ENCODE results near the gene PTPN11.
"Not testable (repeated sequence)": the region's sequence is repeated elsewhere in the genome, so short reads cannot be mapped to it uniquely, and the experiment has no call there.

The PTPN11 gene

GRCh38 chr12:112448165-112448564 lies 29.4 kb downstream of the PTPN11 start:
- not testable (repeated sequence) for DNase-seq (ENCODE audit: low read depth in 2 of 2)

GRCh38 chr12:112450725-112451124 lies 32.0 kb downstream of the PTPN11 start:
- no peak for DNase-seq (ENCODE audit: low read depth in 2 of 2)

GRCh38 chr12:112456029-112456428 lies 37.3 kb downstream of the PTPN11 start:
- DNase-seq (ENCODE audit: low read depth in 2 of 2): no peak

GRCh38 chr12:112457142-112457541 lies 38.4 kb downstream of the PTPN11 start:
- not testable (repeated sequence) for DNase-seq (ENCODE audit: low read depth in 2 of 2)

- DNase-seq (ENCODE audit: low read depth in 2 of 2): no peak
Observed at GRCh38 chr12:112458330-112458729, 39.6 kb downstream of the PTPN11 start.

- DNase-seq (ENCODE audit: low read depth in 2 of 2): no peak
Observed at GRCh38 chr12:112458751-112459150, 40.0 kb downstream of the PTPN11 start.

GRCh38 chr12:112463478-112463877 lies 44.7 kb downstream of the PTPN11 start:
- DNase-seq (ENCODE audit: low read depth in 2 of 2): no peak

- DNase-seq (ENCODE audit: low read depth in 2 of 2): no peak
Observed at GRCh38 chr12:112464605-112465004, 45.9 kb downstream of the PTPN11 start.

GRCh38 chr12:112466011-112466422 lies 47.3 kb downstream of the PTPN11 start:
- DNase-seq (ENCODE audit: low read depth in 2 of 2): no peak

- DNase-seq (ENCODE audit: low read depth in 2 of 2): no peak
Observed at GRCh38 chr12:112466835-112467234, 48.1 kb downstream of the PTPN11 start.

GRCh38 chr12:112468046-112468445 lies 49.3 kb downstream of the PTPN11 start:
- no peak for DNase-seq (ENCODE audit: low read depth in 2 of 2)

GRCh38 chr12:112473056-112473455 lies 54.3 kb downstream of the PTPN11 start:
- no peak for DNase-seq (ENCODE audit: low read depth in 2 of 2)

GRCh38 chr12:112479413-112479812 lies 60.7 kb downstream of the PTPN11 start:
- no peak for DNase-seq (ENCODE audit: low read depth in 2 of 2)

- no peak for DNase-seq (ENCODE audit: low read depth in 2 of 2)
Observed at GRCh38 chr12:112480931-112481330, 62.2 kb downstream of the PTPN11 start.

- no peak for DNase-seq (ENCODE audit: low read depth in 2 of 2)
Observed at GRCh38 chr12:112482733-112483132, 64.0 kb downstream of the PTPN11 start.

- no peak for DNase-seq (ENCODE audit: low read depth in 2 of 2)
Observed at GRCh38 chr12:112486361-112486760, 67.6 kb downstream of the PTPN11 start.

- DNase-seq (ENCODE audit: low read depth in 2 of 2): no peak
Observed at GRCh38 chr12:112488257-112488876, 69.6 kb downstream of the PTPN11 start.

- no peak for DNase-seq (ENCODE audit: low read depth in 2 of 2)
Observed at GRCh38 chr12:112489456-112489855, 70.7 kb downstream of the PTPN11 start.

GRCh38 chr12:112496496-112496895 lies 77.7 kb downstream of the PTPN11 start:
- DNase-seq (ENCODE audit: low read depth in 2 of 2): no peak

GRCh38 chr12:112498580-112498979 lies 79.8 kb downstream of the PTPN11 start:
- no peak for DNase-seq (ENCODE audit: low read depth in 2 of 2)

- no peak for DNase-seq (ENCODE audit: low read depth in 2 of 2)
Observed at GRCh38 chr12:112503512-112503911, 84.8 kb downstream of the PTPN11 start.

GRCh38 chr12:112506513-112507166 lies 87.9 kb downstream of the PTPN11 start:
- DNase-seq (ENCODE audit: low read depth in 2 of 2): no peak

GRCh38 chr12:112513471-112513870 lies 94.7 kb downstream of the PTPN11 start:
- no peak for DNase-seq (ENCODE audit: low read depth in 2 of 2)

- no peak for DNase-seq (ENCODE audit: low read depth in 2 of 2)
Observed at GRCh38 chr12:112514456-112514855, 95.7 kb downstream of the PTPN11 start.

All from stimulated activated CD8-positive, alpha-beta memory T cell treated with anti-CD3 and anti-CD28 coated beads, Interleukin-7, amount 100 ng/mL, for 1 hour (primary cell).